HG03060 (cell line): ENCODE results near the gene BUD31.
"Not testable (repeated sequence)": the region's sequence is repeated elsewhere in the genome, so short reads cannot be mapped to it uniquely, and the experiment has no call there.

Source experiments
- ATAC-seq: cut with Tn5 transposase; IDR thresholded peaks from one replicate; pipeline ENCODE4 v1.9.1; 2021; ENCODE audit warnings: low read depth, moderate number of reproducible peaks; ENCODE audit not compliant: unreplicated experiment

BUD31 gene

DNA sequence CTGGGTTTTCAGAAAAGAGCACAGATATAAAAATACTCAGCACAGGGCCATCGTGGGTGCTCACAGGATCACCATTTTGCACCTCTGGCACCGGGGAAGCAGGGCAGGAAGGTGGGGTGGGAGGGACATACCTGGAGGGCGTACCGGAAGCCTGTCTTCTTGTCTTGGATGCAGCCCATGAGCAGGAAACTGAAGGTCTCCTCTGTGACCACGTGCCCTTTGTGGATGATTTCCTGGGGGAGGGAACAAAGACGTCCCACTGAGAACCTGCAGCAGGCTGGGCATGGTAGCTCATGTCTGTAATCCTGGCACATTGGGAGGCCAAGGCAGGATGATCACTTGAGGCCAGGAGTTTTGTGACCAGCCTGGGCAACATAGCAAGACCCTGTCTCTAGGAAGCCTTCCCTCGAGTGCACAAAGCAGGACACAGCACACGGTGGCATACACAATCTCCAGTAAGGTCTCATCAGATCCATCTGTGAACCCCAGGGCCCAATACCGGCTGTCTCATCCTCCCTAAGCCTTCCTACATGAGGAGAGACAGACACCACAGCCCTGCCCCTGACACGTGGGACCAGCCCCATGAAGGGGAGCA is 20.3 kb downstream of the BUD31 start:
- ATAC-seq: no peak

DNA sequence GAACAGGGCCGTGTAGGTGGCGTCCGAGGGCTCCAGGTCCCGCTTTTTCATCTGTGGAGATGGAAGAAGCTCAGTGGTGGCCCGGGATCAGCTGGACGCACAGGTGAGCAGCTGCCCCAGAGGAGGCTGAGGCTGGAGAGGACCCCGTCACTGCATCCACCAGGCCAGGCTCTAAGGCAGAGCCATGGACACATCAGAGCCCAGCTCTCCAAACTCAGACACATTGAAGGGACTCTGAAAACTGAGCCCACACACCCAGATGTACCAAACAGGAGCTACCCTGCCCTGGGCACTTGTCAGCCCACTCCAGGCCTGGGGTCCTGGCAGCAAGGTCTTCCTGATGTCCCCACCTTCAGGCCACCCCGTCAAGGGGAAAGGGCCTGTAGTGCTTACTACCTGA is 21.0 kb downstream of the BUD31 start:
- no peak for ATAC-seq

DNA sequence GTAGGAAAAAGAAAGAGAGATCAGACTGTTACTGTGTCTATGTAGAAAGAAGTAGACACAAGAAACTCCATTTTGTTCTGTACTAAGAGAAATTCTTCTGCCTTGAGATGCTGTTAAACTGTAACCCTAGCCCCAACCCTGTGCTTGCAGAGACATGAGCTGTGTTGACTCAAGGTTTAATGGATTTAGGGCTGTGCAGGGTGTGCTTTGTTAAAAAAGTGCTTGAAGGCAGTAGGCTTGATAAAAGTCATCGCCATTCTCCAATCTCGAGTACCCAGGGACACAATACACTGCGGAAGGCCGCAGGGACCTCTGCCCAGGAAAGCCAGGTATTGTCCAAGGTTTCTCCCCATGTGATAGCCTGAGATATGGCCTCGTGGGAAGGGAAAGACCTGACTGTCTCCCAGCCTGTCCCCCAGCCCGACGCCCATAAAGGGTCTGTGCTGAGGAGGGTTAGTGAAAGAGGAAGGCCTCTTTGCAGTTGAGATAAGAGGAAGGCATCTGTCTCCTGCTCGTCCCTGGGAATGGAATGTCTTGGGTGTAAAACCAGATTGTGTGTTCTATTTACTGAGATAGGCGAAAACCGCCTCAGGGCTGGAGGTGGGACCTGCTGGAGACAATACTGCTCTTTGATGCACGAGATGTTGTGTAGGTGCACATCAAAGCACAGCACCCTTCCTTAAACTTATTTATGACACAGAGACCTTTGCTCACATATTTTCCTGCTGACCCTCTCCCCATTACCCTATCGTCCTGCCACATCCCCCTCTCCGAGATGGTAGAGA is 23.2 kb downstream of the BUD31 start:
- ATAC-seq: not testable (repeated sequence)

DNA sequence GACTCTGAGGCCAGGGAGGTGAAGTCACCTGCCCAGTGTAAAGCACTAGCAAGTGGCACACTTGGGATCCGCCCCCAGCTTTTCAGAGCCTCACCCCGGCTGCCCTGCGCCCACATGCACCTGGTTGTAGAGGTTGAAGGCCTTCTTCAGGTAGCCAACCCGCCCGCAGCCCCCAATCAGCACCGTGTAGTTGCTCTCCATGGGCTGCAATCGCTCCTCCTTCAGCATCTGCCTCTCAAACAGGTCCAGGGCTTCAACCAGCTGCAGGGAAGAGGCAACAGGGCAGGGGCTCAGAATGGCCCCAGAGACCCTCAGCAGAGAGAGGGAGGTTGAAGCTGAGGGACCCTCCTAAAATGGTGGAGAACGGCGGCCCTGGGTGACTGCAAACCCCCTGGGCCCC is 24.4 kb downstream of the BUD31 start:
- ATAC-seq: no peak

DNA sequence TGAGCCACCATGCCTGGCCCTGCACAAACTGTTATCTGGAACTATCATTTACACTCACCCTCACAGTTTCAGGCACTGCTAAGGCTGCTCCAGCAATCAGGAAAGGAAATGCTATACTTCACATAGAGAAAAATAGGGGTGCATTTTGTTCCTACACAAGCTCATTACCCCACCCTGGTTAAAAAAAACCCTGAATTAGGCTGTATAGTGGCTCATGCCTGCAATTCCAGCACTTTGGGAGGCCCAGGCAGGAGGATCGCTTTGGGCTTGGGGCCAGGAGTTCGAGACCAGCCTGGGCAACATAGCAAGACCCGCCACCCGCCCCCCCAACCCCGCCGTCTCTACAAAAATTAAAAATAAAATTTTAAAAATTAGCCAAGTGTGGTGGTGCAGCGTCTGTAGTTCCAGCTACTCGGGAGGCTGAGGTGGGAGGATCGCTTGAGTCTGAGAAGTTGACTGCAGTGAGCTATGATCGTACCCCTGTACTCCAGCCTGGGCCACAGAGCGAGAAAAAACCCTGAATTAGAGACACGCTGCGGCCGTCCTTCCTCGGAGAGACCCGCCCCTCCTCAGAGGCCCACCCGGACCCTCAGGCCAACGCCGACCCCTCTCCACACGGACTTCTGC is 29.3 kb downstream of the BUD31 start:
- no peak for ATAC-seq

DNA sequence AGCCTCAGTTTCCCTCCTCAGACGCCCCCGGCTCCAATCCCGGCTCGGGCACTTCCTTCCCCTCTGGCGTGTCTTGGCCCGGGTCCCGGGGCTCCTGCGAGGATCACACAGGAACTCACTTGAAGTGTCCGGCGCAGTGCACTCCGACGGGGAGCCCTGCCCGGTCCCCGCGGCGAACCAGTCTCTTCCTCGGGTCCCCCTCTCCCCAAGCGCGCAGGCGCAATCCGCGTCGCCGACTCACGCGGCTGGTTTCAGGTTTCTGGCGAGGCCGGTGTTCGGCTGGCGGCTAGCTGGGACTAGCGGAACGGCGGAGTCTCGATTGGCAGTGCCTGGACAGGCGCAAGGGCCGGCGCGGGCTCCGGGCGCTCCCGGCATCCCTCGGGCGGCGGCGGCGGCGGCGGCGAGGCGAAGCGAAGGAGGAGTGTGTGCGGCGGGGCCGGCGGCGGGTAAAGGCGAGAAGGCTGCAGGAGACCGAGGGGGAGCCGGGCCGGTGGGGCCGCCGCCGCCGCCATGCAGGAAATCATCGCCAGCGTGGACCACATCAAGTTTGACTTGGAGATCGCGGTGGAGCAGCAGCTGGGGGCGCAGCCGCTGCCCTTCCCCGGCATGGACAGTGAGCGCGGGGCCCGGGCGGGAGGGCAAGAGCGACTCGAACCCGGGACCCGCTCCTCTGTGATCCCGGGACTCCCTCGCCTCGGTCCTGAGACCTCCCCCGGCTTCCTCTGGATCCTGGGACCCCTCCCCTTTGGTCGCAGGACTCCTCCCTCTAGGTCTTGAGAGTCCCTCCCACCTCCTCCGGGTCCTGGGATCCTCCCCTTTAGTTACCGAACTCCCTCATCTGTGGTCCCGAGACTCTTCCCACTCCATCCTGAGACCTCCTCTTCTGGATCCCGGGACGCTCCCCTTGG is 30.1 kb downstream of the BUD31 start, which contains the start of the genes CPSF4 and PTCD1:
Gene CPSF4, plus strand, starts transcription at position 371 of the 908 bp plus-strand sequence. Its CDS starts 140 bp downstream, at position 511.
Gene PTCD1, minus strand, starts transcription at position 226 of the 908 bp plus-strand sequence. CDS start 3,556 bp downstream, outside the sequence.
- peak; percentile 82 for ATAC-seq

DNA sequence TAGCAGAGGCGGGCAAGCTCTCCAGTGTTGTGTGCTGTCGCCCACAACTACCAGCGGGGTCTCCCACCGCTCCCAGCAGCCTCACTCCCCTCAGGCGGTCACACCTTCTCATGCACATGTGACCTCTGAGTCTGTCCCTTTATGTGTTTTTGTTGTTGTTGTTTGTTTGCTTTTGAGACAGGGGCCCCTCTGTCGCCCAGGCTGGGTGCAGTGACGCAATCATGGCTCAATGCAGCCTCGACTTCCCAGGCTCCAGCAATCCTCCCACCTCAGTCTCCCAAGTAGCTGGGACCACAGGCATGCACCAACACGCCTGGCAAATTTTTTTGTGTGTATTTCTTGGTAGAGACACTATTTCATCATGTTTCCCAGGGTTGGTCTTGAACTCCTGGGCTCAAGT is 31.4 kb downstream of the BUD31 start:
- no peak for ATAC-seq

DNA sequence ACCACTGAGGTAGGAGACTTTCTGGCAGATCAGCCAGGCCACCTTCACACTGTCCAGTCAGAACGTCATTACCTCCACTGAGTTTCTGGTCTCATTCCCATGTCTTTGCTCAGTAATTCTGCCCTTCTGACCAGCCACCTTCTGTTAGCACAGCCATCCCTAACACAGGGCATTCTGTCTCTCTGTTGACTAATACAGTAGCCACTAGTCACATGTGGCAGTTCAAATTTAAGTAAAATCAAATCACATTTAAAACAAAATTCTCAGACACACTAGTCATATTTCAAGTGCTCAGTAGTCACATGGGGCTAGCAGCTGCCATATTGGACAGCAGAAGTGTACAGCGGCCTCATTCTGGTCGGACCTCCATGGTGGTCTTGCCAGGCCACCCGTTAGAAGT is 37.3 kb downstream of the BUD31 start:
- no peak for ATAC-seq

DNA sequence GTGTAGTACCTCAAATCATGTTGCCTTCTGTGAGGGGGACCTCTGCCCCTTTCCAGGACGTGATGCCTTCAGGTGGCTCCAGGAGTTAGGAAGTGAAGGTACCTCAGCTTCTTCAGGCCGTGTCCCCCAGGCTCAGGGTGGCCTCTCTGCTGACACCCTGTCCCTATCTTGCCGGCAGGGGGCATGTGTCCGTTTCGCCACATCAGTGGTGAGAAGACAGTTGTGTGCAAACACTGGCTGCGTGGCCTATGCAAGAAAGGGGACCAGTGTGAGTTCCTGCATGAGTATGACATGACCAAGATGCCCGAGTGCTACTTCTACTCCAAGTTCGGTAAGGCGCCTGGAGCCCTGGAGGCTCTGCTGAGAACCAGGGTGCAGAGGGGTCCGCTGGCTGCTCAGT is 39.2 kb downstream of the BUD31 start:
- ATAC-seq: no peak

DNA sequence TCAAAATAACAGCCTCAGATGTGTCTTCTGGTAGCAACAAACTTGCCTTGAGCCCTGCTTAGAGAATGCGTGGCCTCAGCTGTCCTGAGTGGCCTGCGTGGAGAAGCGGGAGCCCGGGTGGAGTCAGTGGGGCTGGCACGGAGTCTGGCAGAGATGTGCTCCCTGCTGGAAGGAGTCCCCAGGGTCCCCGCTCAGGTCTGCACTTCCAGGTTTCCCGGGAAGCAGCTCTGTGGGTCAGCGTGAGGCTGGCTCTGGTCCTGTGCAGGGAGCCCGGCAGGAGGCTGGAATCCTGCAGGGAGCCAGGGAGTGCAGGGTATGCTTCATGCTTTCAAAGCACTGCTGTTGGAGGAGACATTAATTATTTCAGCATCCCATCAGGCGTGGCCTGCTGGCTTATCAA is 40.1 kb downstream of the BUD31 start:
- no peak for ATAC-seq

DNA sequence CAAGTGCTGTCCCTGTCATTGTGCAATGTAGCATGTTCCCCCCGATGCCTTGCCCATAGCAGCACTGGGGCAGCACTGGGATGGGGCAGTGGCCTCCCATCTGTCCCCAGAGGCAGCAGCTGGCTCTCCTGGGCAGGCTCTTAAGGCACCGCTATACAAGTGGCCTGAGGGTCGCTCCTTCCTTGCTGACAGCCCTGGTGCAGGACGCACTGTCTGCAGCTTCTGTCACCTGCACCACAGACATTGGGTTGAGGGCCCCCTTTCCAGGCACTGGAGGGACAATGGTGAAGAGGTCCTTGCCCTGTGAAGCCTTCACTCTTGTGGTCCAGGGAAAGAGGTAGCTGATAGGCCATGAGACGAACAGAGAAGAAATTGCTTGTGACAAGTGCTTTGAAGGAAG is 40.6 kb downstream of the BUD31 start:
- no peak for ATAC-seq

DNA sequence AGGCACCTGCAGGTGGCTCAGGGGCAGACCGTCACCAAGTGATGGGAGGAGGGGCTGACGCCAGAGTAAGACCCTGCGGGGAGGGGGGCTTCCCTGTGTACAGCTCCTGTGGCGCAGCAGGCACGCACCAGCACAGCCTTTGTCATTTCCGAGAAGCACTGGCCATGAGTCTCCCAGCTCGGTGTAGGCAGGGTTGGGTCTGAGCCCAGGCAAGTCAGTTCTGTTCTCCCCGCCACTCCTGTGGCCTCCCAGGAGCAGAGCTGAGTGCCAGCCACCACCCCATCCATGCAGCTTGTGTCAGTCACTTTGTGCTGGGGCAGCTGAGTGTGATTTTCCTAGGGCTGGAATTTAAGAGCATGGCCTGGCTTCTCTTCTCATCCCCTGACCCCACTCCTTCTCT is 43.2 kb downstream of the BUD31 start:
- no peak for ATAC-seq

DNA sequence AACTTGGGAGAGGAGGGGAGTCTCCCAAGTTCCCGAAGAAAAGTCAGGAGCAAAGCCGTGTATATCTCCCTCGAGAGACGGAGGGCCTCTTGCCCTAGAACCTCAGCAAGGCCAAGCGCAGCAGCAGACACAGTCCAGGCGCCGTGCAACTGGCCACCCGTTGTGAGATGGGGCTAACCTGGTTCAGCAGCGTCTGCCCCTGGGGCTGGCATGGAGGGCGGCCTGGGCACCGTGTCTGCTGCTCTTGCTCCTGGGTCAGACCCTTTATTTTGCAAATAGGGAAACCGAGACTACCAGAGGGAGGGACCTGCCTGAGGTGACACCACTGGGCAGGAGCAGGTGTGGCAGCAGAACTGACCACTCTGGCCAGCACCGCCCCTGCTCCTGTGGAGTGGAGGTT is 43.8 kb downstream of the BUD31 start:
- no peak for ATAC-seq

DNA sequence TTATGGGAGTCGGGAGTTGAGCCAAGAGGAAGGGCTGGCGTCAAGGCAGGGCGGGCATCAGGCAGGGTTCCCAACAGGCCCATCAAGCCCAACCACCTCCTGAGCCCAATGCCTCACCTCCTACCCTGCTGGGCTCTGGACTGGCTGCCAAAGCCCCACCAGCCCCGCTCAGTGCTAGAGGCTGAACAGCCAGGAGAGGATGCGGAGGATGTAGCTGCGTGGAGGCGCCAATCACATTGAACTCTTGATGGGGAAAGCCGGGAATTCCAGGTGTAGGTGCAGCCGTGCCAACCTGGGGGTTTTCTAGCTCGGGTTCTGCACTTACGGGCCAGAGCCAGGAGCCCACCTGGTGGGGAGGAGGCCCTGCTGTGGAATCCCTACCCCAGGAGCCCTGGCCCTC is 44.3 kb downstream of the BUD31 start:
- ATAC-seq: no peak

DNA sequence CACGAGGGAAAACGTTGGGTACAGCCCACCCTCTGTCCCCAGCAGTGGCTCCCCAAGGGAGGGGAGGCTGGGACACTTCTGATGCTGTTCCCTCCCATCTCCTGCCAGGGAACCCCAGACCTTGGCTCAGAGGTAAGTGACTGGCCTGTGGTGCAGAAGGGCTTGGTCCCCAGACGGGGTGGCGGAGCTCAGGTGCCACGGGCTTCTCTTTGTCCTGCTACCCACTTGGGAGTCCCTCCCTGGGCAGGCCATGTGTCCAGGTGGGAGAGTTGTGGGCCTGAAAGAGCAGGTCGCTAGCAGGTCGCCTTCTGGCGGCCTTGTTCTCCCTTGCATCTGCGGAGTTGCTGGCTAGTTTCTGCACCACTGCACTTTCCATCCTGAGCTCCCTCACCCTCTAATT is 47.1 kb downstream of the BUD31 start:
- no peak for ATAC-seq

DNA sequence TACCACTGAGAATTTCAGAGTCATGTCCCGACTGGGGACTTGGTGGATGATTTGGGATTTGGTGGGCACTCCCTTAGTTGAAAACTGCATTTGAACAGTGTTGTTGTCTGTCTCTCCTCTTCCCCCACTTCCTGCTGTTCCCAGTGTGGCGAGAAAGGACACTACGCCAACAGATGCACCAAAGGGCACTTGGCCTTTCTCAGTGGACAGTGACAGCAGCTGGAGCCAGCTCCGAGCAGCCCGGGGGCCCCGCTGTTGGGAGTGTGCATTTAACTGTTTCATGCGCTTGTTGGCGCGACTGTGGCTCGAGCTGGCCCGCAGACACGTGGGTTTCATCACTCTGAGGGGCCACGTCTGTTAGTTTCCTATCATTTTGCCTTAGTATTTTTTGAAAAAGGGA is 47.5 kb downstream of the BUD31 start:
- ATAC-seq: no peak

DNA sequence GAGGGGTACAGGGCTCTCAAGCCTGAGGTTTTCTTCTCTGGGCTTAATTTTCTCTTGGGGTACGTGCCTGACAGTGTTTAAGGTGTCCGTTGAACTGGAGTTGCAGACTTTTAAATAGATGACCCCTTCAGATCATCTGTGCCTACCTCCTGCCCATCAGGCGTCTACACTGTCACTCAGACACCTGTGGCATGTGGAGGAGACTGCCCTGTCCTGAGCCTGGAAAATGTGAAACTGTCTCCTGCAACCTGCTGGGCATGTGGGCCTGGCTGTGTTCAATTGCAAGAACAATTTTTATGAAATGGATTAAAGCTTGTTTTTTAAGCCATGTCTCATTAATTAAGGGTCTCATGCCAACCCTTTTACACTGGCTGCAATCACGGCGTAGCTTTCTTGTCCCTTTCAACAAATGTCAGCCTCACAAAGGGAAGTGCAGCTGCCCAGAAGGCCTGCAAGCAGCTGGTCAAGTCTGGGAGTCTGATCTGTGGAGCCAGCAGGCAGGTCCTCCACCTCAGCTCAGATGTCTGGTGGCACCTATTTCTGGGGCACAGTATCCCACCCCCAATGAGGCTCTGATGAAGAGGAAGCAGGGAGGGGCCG is 48.4 kb downstream of the BUD31 start:
- no peak for ATAC-seq

DNA sequence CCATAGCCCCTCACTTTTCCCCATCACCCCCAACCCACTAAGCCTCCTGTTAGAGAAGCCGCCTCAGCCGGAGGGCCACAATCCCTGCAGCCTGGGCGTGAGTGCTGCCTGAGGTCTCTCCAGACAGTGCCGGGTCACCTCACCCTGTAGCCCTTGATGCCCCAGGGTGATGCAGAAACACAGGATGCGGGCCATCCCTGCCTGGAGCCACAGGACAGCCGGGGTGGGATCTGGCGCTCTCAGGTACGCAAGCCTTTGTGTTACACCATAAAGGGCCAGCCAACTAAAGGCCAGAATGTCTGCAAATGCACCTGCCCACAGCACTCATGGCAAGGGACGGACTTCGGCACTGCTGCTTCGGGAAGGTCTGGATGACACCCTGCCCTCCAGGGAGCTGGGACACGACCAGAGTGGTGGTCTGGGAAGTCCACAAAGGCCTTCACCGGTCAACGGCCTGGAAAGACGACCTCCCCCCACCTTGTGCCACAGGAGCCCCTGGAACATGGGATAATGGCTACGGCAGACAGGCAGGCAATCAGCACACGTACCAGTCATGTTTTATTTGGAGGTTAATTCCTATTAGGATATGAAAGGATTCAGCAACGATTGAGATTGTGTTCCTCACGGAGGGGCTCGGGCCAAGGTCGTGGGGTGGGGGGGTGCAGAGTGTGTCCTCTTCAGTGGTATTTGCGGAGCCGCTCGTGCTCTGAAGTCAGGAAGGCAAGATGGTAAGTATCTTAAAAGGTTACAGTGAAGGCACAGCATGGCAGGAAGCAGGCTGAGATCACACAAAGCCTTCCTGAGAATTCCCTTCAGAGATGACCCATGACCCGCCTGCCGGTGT is 49.1 kb downstream of the BUD31 start:
- no peak for ATAC-seq

DNA sequence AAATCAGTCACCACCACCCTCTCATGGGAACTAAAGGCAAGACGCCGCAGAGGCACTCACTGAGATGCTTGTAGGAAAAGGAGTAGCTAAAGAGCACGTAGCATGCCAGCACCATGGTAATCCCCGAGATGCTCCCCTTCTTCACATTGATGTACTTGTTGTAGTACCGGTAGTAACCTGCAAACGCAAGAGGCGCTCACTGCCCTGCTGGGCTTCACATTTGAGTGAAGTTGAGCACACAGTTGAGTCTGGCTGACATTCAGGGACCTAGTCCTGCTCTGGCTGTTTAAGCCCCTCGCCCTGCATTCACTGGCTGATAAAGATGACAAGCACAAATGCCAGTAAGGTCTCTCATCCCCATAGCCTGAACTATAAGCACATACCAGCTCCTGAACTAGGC is 50.3 kb downstream of the BUD31 start:
- ATAC-seq: no peak
